GM18520 (cell line): Measurements from ENCODE around the gene PRTFDC1.

Experiments
- ATAC-seq: cut with Tn5 transposase; IDR thresholded peaks from one replicate; pipeline ENCODE4 v1.9.1; 2021; ENCODE audit not compliant: unreplicated experiment

PRTFDC1 gene

DNA sequence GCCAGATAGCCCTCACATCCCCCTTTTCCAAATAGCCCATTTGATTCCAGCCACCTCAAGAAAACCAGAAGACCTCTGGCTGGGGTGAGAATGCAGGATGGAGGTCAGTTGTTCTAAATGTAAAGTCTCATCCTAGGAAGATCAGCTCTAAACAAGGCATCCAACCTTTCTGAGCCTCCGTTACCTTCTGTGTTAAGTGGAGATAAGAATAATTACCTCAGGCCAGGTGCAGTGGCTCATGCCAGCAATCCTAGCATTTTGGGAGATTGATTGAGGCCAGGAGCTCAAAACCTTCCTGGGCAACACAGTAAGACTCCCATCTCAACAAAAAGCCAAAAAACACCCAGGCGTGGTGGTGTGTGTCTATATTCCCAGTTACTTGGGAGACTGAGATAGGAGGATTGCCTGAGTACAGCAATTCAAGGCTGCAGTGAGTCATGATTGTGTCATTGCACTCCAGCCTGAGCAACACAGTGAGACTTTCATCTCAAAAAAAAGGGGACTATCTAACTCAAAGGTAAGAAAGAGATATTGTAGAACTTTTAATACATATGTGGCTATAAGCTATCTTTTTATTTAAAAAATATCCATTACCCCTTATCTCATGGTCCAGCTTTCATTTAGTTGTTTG, 43.5 kb downstream of the PRTFDC1 start:
- ATAC-seq = no peak

DNA sequence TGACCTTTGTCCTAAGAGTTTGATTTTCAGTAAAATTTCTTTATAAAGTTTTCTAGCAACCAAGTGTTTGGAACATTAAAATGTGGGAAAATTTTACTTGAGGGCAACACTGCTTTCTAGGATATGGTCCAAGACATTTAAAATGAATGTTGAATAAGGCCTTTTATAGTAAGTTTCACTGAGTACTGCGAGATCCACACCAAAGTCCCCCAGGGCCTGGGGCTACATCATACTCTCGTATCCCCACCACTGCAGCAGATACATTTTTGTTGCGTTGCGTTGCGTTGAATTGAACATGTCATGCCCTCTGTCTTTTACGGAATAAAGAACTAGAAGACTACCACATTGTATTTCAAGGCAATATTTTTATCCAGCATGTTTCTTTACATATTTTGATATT, 44.5 kb downstream of the PRTFDC1 start:
- ATAC-seq = no peak

DNA sequence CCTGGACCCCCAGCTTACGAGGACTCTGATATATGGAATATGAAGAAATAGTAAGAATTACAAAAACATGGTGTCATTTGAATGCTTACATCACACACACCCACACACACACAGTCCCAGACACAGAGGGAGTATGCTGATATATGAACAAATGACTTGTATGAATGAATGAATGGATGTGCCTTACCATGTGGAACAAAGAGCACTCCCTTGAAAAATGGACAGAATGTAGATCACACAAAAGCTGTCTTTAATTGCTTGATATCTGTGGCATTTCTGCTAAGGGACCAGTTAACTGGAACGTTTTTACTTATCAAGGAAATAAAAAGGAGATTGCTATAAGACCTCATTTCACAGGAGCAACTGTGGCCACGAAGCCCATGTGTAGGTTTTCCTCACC, 46.0 kb downstream of the PRTFDC1 start:
- no peak for ATAC-seq

DNA sequence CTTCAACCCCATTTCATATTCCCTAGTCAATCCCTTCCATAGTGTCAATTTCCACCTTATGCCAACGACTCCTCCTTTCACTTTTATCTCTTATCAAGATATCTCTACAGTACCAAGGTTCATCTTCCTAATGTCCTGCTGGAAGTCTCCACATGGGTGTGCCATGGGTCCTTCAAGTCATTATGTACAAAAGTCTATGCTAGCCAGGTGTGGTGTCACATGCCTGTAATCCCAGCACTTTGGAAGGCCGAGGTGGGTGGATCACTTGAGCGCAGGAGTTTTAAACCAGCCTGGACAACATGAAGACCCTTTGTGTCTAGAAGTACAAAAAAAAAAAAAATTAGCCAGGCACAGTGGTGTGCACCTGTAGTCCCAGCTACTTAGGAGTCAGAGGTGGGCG, 47.6 kb downstream of the PRTFDC1 start:
- no peak for ATAC-seq

DNA sequence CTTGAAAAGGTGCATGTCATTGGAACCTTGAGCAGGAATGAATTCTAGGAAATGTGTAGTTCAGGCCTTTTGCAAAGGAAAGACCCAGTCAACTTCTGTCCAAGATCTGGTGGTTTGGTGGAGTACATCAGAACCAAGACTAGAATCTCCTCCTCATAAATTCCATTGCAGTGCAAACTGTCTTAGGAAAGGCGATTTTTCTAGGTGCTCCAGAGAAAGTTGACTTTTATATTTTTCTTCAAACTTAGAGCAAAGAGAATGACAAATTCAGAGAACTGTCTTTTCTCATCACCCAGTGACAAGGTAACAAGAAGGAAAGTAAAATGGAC, 50.0 kb downstream of the PRTFDC1 start:
- ATAC-seq = no peak

DNA sequence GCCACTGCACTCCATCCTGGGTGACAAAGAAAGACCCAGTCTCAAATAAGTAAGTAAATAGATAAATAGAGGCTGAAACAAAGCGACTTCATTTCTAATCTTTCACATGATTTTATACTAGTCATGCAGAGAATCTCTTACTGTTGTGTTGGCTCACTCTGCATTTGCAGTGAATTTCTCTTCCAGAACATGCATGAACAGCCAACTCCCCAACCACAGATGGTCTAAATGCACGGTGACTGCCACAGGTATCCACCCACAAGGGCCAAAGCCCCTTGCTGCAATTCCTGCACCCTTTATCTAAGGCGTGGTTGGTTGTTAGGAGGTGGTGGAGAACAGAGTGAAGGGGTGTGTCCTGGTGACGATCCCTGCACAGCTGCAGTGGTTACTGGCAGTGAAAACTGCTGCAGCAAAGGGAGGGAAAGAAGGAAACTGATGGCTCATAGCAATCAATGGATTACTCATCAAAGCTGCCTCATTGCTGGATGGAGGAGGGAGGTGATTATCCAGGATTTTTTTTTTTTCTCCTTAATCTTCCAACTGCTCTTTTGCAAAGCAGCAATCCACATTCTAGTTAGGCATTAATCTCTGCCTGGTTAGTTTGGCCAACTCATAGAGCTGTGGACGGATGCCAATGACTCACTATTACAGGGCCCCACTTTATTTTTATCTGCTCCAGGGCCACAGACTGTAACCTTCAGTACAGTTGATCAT, 50.6 kb downstream of the PRTFDC1 start:
- peak; percentile 20 for ATAC-seq

DNA sequence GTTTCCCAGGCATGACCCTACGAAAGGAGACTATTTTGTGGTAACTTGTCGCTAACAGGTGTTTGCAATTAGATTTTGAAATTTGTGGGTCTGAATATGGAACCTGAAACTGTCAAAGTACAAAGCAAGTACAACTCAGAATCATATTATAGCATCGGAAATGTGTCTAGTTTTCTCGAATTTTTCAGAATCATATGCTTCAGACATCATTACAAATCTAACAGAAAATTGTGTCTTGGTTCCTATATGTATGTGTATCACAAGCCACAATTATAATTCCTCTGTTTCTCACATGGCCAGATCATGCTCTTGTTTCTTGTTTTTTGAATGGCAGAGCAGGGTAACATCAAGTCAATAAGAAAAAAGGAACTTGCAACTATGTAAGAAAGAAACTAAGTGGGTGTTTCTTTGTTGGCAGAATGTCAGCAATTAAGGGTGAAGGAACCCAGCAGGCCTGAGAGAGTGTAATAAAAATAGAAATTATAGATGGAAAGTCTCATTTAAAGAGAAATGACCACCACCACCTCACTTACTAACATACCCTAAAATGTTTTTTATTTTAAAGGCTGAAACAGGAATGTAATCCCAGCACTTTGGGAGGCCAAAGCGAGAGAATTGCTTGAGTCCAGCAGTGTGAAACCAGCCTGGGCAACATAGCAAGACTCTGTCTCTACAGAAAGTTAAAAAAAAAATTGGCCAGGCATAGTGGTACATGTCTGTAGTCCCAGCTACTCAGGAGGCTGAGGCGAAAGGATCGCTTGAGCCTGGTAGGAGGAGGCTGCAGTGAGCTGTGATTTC, 51.3 kb downstream of the PRTFDC1 start:
- peak; percentile 64 for ATAC-seq

DNA sequence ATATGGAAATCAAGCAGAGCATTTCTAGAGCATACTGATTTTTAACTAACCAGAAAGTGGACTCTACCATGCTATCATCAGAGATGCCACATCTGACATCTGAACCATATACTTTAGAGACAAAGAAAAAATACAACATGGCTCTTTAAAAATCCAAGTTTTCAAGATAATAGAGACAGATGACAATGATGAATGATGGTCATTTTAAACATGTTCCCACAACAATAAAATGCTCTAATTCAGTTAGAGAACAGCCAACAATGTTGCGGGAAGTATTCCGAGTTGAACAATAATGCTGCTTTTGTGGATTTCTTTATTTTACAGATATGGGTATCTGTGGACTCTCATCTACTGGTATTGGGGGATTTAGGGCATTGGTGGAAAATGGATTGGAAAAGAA, 52.8 kb downstream of the PRTFDC1 start:
- ATAC-seq = no peak

DNA sequence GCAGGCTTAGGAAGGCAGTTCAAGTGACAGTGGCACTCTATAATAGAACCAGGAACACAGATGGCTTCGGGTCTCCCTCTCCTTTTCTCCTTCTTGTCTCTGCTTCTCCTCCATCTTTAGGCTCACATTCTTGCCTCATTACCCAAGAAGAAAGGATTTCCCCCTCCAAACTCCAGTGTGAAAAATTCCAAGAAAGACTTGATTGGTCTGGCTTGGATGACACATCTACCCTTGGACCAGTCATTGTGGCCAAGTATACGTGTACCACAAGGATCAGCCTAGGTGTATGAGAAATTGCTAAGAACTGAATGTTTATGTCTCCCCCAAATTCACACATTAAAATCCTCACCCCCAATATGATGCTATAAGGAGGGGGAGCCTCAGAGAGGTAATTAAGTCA, 53.9 kb downstream of the PRTFDC1 start:
- no peak for ATAC-seq

DNA sequence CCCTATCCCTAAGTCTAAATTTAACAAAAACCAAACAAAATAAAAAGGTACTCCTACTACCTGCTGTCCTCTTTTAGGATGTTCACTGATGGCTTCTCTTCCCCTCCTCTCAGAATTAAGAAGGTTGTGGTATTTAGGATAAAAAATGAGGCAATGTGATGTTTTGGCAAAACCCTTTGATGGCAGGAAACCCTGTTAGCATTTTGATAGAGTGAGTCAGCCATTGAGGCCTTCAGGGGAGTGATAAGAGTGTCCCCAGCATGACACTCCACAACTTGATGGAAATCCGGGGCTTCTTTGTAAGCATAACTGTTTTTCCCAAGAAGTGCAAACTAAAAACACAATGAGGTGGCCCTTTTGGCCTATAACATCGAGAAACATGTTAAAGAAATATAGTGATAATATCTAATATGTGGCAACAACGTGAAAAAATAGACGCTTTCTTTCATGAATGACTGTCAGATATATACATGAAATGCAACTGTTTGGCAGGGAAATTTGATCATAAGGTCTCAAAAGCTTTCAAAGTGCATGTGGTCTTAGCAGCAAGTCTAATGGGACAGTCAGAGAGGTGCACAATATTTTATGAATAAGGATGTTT, 55.0 kb downstream of the PRTFDC1 start:
- ATAC-seq = no peak

DNA sequence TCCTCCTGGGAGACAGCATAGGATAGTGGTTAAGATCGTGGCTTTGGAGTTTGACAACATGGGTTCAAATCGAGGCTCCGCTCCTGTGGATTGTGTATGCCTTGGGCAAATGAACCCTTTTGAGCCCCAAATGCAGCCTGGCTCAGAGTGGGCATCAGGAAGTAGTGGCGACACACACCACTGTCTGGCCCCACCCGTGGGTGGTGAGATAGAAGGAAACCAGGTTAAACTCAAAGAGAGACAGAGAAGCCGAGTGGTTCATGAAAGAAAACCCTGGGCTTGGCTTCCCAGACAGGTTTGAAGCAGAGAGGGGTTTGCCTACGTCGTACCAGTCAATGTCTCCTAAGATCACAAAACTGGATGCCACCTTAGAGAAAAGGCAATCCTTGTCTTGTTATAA, 57.7 kb downstream of the PRTFDC1 start:
- ATAC-seq = no peak

DNA sequence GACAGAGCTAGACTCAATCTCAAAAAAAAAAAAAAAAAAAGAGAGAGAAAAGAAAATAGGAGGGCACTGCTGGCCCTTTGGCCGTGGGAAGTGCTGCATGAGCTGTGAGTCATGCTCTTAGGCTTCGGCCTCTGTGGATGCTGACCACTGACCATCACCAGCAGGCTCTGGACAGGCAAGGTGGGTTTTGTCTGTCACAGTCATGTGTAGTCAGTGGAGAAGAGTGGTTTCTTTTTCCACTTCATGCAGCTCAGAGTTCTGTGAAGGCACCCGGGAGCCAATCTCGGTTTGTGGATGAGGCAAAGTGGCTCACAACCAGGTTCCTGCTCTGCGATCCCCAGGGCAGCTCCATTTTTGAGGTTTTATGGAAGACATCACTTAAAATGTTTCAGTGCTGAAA, 58.1 kb downstream of the PRTFDC1 start:
- no peak for ATAC-seq

DNA sequence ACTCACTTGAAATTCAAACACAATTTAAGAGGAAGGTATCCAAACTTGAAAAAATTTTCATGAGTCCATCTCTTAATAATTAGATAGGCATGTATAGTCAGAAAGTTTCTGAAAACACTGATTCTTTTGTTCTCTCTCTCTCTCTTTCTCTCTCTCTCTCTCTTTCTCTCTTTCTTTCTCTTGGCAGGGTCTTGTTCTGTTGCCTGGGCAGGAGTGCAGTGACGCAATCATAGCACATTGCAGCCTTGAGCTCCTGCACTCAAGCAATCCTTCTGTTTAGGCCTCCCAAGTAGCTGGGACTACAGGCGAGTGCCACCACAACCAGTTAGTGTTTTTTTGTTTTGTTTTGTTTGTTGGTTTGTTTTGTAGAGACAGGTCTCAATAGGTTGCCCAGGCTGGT, 59.3 kb downstream of the PRTFDC1 start:
- ATAC-seq = no peak

DNA sequence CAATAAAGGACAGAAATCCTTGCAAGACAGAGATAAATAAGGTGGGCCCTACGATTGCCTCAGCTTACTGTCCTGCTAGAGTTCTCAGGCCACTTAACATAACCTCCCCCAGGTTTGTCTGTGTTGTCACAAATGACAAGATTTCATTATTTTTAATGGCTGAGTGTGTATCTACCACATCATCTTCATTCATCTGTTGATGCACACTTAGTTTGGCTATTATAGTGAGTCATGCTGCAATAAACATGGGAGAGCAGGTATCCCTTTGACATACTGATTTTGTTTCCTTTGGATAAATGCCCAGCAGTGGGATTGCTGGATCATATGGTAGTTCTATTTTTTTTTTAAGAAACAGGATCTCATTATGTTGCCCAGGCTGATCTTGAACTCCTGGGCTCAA, 60.6 kb downstream of the PRTFDC1 start:
- no peak for ATAC-seq

DNA sequence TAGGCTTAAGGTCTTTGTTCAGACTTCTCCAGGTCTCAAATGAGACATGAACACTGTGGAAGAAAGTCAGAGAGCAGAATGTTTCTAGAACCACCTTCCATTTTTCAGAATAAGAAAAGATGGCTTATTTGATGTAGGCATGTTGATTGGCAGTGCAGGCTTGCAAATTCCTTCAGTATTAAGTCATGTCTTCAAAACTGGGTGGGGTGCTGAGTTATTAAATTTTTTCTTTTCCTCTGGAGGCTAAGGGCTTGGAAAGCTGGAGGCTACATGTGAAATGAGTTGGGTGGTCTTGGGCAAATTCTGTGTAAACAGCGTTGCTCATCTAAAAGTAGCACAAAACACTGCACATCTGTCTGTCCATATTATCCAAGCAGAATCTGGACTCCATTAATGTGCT, 62.8 kb downstream of the PRTFDC1 start:
- no peak for ATAC-seq

DNA sequence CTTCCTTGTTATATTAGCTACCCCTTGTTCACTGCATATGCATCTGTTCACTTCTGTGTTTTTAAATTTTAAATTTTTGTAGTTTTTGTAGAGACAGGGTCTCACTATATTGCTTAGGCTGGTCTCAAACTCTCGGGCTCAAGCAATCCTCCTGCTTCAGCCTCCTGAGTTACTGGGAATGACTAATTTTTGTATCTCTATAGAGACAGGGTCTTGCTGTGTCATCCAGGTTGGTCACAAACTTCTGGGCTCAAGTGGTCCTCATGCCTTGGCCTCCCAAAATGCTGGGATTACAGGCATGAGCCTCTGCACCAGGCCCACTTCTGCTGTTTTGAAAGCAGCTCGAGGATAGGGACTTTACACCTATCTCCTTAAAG, 64.6 kb downstream of the PRTFDC1 start:
- ATAC-seq = no peak

DNA sequence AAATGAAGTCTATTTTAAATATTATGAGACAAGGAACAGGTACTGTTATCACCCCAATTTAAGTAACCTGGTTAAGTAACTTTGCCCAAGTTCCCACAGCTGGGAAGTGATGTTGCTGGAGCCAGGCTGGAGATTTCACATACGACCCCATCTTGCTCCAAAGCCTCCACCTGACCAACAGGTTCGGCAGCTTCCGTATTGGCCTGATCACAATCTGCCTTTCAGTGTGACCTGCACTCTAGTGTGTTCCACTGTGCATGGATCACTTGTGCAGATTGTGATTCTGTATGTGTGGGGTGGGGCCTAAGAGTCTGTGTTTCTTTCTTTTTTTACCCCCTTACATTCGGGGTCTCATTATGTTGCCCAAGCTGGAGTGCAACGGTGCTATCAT, 66.1 kb downstream of the PRTFDC1 start:
- ATAC-seq = no peak

DNA sequence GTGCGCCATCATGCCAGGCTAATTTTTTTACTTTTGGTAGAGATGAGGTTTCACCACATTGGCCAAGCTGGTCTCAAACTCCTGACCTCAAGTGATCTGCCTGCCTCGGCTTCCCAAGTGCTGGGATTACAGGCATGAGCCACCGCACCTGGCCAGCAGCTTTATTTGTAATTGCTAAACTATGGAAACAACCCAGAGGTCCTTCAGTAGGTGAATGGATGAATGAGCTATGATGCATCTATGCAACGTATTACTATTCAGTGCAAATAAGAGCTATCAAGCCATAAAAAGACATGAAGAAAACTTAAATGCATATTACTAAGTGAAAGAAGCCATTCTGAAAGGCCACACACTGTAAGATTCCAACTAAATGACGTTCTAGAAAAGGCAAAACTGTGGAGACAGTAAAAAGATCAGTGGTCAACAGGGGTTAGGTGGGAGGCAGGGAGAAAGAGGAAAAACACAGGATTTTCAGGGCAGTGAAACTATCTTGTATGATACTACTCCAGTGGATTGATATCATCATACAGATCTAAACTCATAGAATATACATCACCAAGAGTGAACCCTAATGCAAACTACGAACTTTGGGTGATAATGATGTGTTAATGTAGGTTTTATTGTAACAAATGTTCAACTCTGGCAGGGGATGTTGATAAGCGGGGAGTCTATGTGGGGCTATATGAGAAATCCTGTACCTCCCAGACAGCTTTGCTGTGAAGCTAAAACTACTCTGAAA, 66.7 kb downstream of the PRTFDC1 start:
- ATAC-seq = no peak

DNA sequence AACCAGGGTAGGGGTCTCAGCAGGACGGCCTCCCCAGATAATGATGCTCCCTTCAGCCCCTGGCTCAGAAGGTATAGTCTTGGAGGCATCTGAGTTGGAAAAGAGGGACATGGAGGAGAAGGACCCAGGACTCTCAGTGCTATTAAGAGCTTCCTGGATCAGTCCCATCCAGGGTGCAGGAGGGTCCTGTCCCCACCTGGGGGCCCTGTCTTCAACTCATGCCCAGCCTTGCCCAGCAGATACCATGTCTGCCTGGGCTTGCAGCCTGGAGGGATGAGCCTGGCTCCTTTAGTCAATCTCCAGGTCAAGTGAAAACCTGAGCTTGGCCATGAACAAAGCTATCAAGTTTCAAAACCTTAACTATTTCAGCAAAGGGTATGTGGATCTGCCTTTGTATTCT, 67.6 kb downstream of the PRTFDC1 start:
- ATAC-seq = no peak

DNA sequence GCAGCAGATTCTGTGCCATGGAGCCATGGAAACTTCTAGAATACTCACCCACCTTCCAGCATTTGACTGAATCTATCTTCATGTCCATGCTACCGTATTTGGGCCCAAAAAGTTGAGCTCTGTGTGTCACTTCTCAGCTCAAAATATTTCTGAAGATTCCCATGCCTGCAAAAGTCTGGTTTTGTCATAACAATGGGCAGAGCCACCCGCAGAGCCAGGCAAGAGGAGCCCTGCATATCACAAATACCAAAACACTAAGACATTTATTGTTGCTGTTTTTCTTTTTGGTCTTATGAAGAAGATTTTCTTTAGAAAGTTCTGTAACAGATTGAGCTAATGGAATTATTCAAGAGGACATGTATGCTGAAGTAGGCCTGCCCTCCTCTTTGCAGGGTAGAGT, 68.1 kb downstream of the PRTFDC1 start:
- no peak for ATAC-seq

DNA sequence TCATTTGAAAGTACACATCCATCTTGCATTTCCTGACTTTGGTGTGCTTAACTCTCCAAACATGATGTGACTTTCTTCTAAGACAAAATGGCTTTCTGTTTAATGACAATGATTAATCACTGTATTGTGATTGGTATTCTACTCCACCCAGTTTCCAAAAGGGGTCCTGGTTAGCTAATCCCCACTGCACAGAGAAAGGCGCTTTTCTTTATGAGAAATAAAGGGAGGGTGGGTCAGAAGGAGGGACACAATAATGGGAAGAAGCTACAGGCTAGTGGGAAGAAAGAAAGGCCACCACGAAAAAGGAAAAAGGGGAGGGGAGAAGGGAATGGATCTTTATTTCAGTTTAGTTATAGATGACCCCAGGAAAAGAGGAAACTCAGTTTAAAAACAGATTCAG, 69.2 kb downstream of the PRTFDC1 start:
- ATAC-seq = no peak
